ENCODE data around the gene CWC27. TPM values are rescaled to one million over a fixed set of nuclear protein-coding genes. Genes with fewer than 3 reads are reported as not detected.
A peak's percentile ranks its signal among the peaks of the same experiment; 100 is the strongest.

CWC27 gene, protein sequence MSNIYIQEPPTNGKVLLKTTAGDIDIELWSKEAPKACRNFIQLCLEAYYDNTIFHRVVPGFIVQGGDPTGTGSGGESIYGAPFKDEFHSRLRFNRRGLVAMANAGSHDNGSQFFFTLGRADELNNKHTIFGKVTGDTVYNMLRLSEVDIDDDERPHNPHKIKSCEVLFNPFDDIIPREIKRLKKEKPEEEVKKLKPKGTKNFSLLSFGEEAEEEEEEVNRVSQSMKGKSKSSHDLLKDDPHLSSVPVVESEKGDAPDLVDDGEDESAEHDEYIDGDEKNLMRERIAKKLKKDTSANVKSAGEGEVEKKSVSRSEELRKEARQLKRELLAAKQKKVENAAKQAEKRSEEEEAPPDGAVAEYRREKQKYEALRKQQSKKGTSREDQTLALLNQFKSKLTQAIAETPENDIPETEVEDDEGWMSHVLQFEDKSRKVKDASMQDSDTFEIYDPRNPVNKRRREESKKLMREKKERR
- total RNA-seq (2014; rRNA removed; shearing (Covaris generic)) = 28.4 and 33.5 TPM in 2 replicates
- polyA plus RNA-seq (2014; cell fraction: nucleus; rRNA removed) = 11.4 and 13.6 TPM in 2 replicates

DNA sequence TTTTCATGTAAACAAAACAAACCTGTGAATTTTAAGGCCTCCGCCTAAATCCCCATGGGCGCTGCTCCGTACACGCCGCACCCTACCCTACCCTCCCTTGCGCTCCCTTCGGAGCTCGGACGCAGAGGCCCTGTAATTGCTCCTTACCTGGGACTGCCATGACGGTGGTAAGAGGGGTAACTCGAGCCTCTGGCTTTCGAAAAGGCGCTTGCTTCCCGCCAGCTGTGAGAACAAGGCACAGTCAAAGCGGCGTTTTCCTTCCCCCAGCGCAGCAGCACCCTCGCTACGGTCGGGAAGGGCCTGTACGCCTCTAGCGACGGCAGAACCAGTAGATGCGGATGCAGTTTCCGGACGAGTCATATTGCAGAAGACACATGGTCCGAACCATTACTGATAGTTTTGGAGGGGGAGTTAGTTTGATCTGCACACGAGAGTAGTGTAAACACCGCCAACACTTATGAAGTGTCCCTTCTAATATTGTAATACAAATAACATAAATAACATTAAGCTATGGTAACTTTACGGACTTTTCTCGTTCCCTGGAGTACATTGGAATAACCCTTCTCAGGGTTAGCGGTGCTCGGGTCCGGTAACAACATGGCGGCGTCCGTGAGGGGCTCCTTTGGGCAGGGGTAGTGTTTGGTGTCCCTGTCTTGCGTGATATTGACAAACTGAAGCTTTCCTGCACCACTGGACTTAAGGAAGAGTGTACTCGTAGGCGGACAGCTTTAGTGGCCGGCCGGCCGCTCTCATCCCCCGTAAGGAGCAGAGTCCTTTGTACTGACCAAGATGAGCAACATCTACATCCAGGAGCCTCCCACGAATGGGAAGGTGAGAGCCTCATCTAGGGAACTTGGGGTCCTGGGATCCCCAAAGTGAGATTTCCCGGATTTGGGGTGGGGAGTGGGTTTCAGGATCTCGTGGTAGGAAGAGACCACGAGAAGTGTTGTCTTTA, at the start of gene CWC27, which contains the start of gene SREK1IP1:
Gene CWC27, plus strand, starts transcription at position 573 of the 955 bp plus-strand sequence. Its CDS starts 217 bp downstream, at position 790.
Gene SREK1IP1, minus strand, starts transcription at position 334 of the 955 bp plus-strand sequence. Its CDS starts 174 bp downstream, at position 160.
- DNase-seq (ENCODE audit: extremely low read depth, low read depth) = peak; percentile 91

DNA sequence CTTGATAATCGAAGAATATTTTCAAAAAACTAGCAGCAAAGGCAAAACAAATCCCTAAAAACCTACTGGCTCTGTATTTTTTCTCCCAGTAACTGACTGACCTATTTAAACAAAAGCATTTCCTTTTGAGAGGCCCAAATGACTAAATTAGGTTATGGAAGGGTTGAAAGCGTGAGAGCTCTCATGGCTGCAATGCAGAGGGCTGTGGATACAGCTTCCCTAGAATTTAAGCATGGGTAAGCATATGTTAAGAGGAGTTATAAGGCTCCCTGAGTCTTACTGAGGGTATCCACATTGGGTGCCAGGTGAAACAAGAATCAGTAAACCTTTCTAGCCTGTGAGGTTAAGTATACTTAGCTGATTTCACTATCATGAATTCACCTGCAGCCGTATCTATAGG, 46.1 kb upstream of the CWC27 start:
- DNase-seq (ENCODE audit: extremely low read depth, low read depth) = no peak

DNA sequence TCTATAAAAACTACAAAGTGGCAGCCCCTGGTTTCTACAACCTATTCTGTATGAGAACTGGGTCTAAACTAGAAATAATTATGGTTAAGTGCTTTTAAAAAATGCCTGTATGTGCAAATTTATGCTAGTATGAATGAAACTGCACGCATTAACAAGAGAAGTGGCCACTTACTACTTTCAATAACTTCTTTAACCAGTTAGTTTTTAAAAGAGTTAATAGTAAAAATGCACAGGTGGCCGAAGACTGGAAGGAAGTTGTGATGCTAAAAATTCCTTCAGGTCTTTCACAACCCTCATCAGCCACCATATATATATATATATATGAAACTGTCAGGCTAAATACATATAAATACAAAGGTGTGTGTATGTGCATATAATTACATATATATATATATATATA, 41.6 kb upstream of the CWC27 start:
- DNase-seq (ENCODE audit: extremely low read depth, low read depth) = no peak

- no peak for DNase-seq (ENCODE audit: extremely low read depth, low read depth)
Measured at GRCh38 chr5:64742411-64742810, 26.3 kb upstream of the CWC27 start.

DNA sequence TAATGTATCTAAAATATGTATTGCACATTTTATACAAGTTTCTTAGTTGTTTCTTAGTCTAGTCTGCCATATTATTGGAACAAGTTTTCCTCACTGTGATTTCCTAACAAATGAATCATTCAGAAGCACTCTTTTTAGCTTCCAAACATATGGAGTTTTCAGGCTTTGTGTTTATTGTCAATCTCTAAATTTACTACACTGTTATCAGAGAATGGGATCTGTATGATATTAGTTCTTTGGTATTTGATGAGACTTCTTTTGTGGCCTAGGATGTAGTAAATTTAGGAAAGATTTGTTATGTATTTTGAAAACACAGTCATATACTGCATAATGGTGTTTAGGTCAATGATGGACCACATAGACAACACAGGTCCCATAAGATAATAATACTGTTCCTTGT, 25.9 kb upstream of the CWC27 start:
- no peak for DNase-seq (ENCODE audit: extremely low read depth, low read depth)

- no peak for DNase-seq (ENCODE audit: extremely low read depth, low read depth)
Measured at GRCh38 chr5:64744914-64745313, 23.8 kb upstream of the CWC27 start.

- no peak for DNase-seq (ENCODE audit: extremely low read depth, low read depth)
Measured at GRCh38 chr5:64746446-64746845, 22.3 kb upstream of the CWC27 start.

DNA sequence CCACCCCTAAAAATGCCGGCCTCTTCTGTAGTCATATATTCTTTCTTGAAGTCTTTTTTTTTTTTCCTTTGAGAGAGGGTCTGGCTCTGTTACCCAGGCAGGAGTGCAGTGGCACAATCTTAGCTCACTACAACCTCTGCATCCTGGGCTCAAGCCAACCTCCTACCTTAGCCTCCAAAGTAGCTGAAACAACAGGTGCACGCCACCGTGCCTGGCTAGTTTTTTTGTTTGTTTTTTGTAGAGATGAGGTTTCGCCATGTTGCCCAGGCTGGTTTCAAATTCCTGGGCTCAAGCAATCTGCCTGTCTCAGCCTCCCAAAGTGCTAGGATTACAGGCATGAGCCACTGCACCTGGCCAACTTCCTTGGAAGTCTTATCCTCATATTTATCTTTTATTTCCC, 19.3 kb upstream of the CWC27 start:
- no peak for DNase-seq (ENCODE audit: extremely low read depth, low read depth)

- no peak for DNase-seq (ENCODE audit: extremely low read depth, low read depth)
Measured at GRCh38 chr5:64754066-64754465, 14.7 kb upstream of the CWC27 start.

GRCh38 chr5:64758901-64759300, 9.8 kb upstream of the CWC27 start:
- DNase-seq (ENCODE audit: extremely low read depth, low read depth) = no peak

- DNase-seq (ENCODE audit: extremely low read depth, low read depth) = no peak
Measured at GRCh38 chr5:64759960-64760660, 8.6 kb upstream of the CWC27 start.

DNA sequence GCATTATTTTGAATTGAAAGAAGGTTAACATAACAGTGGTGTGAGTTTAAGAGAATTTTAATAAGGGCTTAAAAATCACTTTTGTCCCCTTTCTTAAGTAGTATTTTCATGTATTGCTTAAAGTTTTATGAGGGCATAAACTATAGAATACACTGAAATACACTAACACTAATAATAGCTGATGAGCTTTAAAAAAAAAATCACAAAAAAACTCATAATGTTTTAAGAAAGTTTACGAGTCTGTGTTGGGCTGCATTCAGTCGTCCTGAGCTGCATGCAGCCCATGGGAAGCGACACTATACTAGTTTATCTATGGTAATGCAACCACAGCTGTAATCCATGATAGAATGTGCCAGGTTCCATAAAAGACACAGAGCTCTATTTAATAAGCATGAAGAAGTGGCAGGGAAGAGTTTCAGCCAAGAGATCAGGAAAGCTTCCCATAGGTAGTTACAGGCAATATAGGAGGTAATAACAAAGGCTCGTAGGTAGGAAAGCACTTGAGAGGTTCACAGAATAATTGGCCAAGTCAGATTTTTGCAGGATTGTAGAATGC, 4.7 kb upstream of the CWC27 start:
- no peak for DNase-seq (ENCODE audit: extremely low read depth, low read depth)

- no peak for DNase-seq (ENCODE audit: extremely low read depth, low read depth)
Measured at GRCh38 chr5:64765804-64766504, 2.8 kb upstream of the CWC27 start.

DNA sequence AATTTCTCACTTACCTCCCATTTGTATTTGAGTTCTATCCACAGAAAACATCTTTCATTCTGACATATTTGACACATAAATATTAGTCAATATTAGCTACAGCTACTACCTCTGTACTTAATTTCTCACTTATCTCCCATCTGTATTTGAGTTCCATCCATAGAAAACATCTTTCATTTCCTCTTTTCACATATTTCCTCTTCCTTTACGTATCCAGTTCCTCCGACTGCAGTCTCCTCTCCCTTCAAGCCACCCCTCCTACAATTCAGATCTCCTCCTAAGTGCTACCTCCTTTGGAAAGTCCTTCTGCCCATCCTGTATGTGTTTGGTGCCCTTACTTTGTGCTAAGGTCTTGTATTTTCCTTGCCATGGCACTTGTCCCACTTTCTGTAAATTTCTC, 1.8 kb upstream of the CWC27 start:
- DNase-seq (ENCODE audit: extremely low read depth, low read depth) = no peak

- DNase-seq (ENCODE audit: extremely low read depth, low read depth) = peak; percentile 2
Measured at GRCh38 chr5:64767959-64768357, 772 bp upstream of the CWC27 start.

GRCh38 chr5:64769855-64770254, 1.1 kb downstream of the CWC27 start:
- DNase-seq (ENCODE audit: extremely low read depth, low read depth) = no peak

DNA sequence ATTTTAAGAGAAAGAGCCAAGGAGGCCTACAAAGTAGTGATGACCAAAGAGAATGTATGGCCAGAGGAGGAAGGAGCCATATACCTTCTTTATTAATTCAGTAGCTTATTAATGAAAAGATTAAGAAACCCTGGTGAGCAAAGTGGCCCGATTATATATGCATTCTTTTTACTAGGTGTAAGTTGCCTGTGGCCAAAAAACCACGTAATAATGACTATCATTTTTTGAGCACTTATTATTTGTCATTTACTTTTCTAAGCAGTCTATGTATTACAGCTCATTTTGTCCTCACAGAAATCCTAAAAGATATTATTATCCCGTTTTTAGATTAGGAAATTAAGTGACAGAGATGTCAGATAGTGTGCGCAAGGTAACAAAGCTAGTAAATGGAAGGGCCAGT, 3.0 kb downstream of the CWC27 start:
- no peak for DNase-seq (ENCODE audit: extremely low read depth, low read depth)

- no peak for DNase-seq (ENCODE audit: extremely low read depth, low read depth)
Measured at GRCh38 chr5:64773533-64773932, 4.8 kb downstream of the CWC27 start.

GRCh38 chr5:64775291-64775690, 6.6 kb downstream of the CWC27 start:
- DNase-seq (ENCODE audit: extremely low read depth, low read depth) = no peak

Data from NCI-H460 (cell line).